ENCODE results near the gene NEMP1.

The NEMP1 gene

GRCh38 chr12:57095440-57095839 lies 16.8 kb upstream of the NEMP1 start:
- Histone ChIP-seq H3K27me3 (ENCODE audit: insufficient read depth, low read length) (no peaks in the 10 kb centered on the region), H3K27ac (ENCODE audit: low read depth, low read length) (no peak overlapping the region), H3K36me3 (ENCODE audit: insufficient read depth, low read length) (peaks cover 68% of the 10 kb centered on the region), H3K9ac (ENCODE audit: low read depth, low read length) (0 out of 2 replicates have a peak overlapping the region, but pooled peaks have one; percentile 30), H3K4me3 (ENCODE audit: low read length) (no peak overlapping the region), H3K4me1 (ENCODE audit: insufficient read depth, low read length) (peaks cover 14% of the 10 kb centered on the region), H3K9me3 (ENCODE audit: insufficient read depth, low read depth, low read length) (no peaks in the 10 kb centered on the region)
- 91% methylated on average over 3 of the region's 3 CpGs for WGBS

- peak overlapping the region; percentile 60 for H3K9ac ChIP-seq (ENCODE audit: low read depth, low read length)
- no peaks in the 10 kb centered on the region for H3K27me3 ChIP-seq (ENCODE audit: insufficient read depth, low read length)
- no peak overlapping the region for H3K4me3 ChIP-seq (ENCODE audit: low read length)
- H3K4me1 ChIP-seq (ENCODE audit: insufficient read depth, low read length) = peaks cover 14% of the 10 kb centered on the region
- peaks cover 60% of the 10 kb centered on the region for H3K36me3 ChIP-seq (ENCODE audit: insufficient read depth, low read length)
- peak overlapping the region; percentile 77 for H3K27ac ChIP-seq (ENCODE audit: low read depth, low read length)
- H3K9me3 ChIP-seq (ENCODE audit: insufficient read depth, low read depth, low read length) = no peaks in the 10 kb centered on the region
- 71% methylated on average over 15 of the region's 15 CpGs for WGBS
Observed at GRCh38 chr12:57094208-57095160, 15.9 kb upstream of the NEMP1 start.

- no peaks in the 10 kb centered on the region for H3K9me3 ChIP-seq (ENCODE audit: insufficient read depth, low read depth, low read length)
- peak overlapping the region; percentile 77 for H3K27ac ChIP-seq (ENCODE audit: low read depth, low read length)
- 52% methylated on average over 24 of the region's 24 CpGs for WGBS
- no peaks in the 10 kb centered on the region for H3K27me3 ChIP-seq (ENCODE audit: insufficient read depth, low read length)
- peaks cover 57% of the 10 kb centered on the region for H3K36me3 ChIP-seq (ENCODE audit: insufficient read depth, low read length)
- H3K4me1 ChIP-seq (ENCODE audit: insufficient read depth, low read length) = peaks cover 14% of the 10 kb centered on the region
- H3K4me3 ChIP-seq (ENCODE audit: low read length) = 0 out of 2 replicates have a peak overlapping the region, but pooled peaks have one; percentile 0
- H3K9ac ChIP-seq (ENCODE audit: low read depth, low read length) = peak overlapping the region; percentile 0; the same call in 1 of the 2 replicates
Observed at GRCh38 chr12:57093415-57094207, 15.0 kb upstream of the NEMP1 start.

GRCh38 chr12:57092876-57093414 lies 14.4 kb upstream of the NEMP1 start:
- Histone ChIP-seq H3K4me1 (ENCODE audit: insufficient read depth, low read length) (peaks cover 14% of the 10 kb centered on the region), H3K27ac (ENCODE audit: low read depth, low read length) (no peak overlapping the region; the same call in 1 of the 2 replicates), H3K9ac (ENCODE audit: low read depth, low read length) (no peak overlapping the region), H3K4me3 (ENCODE audit: low read length) (no peak overlapping the region), H3K36me3 (ENCODE audit: insufficient read depth, low read length) (peaks cover 54% of the 10 kb centered on the region), H3K27me3 (ENCODE audit: insufficient read depth, low read length) (no peaks in the 10 kb centered on the region), H3K9me3 (ENCODE audit: insufficient read depth, low read depth, low read length) (no peaks in the 10 kb centered on the region)
- 92% methylated on average over 4 of the region's 4 CpGs for WGBS

GRCh38 chr12:57092529-57092862 lies 13.9 kb upstream of the NEMP1 start:
- Histone ChIP-seq H3K36me3 (ENCODE audit: insufficient read depth, low read length) (peaks cover 53% of the 10 kb centered on the region), H3K9ac (ENCODE audit: low read depth, low read length) (no peak overlapping the region), H3K4me1 (ENCODE audit: insufficient read depth, low read length) (peaks cover 14% of the 10 kb centered on the region), H3K4me3 (ENCODE audit: low read length) (no peak overlapping the region), H3K9me3 (ENCODE audit: insufficient read depth, low read depth, low read length) (no peaks in the 10 kb centered on the region), H3K27ac (ENCODE audit: low read depth, low read length) (no peak overlapping the region), H3K27me3 (ENCODE audit: insufficient read depth, low read length) (no peaks in the 10 kb centered on the region)
- 91% methylated on average over 5 of the region's 5 CpGs for WGBS

- Histone ChIP-seq H3K27ac (ENCODE audit: low read depth, low read length) (no peak overlapping the region), H3K36me3 (ENCODE audit: insufficient read depth, low read length) (peaks cover 51% of the 10 kb centered on the region), H3K4me3 (ENCODE audit: low read length) (no peak overlapping the region), H3K9ac (ENCODE audit: low read depth, low read length) (no peak overlapping the region), H3K9me3 (ENCODE audit: insufficient read depth, low read depth, low read length) (no peaks in the 10 kb centered on the region), H3K4me1 (ENCODE audit: insufficient read depth, low read length) (peaks cover 14% of the 10 kb centered on the region), H3K27me3 (ENCODE audit: insufficient read depth, low read length) (no peaks in the 10 kb centered on the region)
- WGBS = 91% methylated on average over 25 of the region's 25 CpGs
Observed at GRCh38 chr12:57091638-57092528, 13.3 kb upstream of the NEMP1 start.

GRCh38 chr12:57090924-57091637 lies 12.5 kb upstream of the NEMP1 start:
- WGBS = 92% methylated on average over 22 of the region's 22 CpGs
- no peaks in the 10 kb centered on the region for H3K27me3 ChIP-seq (ENCODE audit: insufficient read depth, low read length)
- H3K4me1 ChIP-seq (ENCODE audit: insufficient read depth, low read length) = peaks cover 18% of the 10 kb centered on the region
- H3K9me3 ChIP-seq (ENCODE audit: insufficient read depth, low read depth, low read length) = no peaks in the 10 kb centered on the region
- H3K9ac ChIP-seq (ENCODE audit: low read depth, low read length) = no peak overlapping the region
- H3K27ac ChIP-seq (ENCODE audit: low read depth, low read length) = no peak overlapping the region
- H3K36me3 ChIP-seq (ENCODE audit: insufficient read depth, low read length) = peaks cover 45% of the 10 kb centered on the region
- peak overlapping the region; percentile 34; the same call in 1 of the 2 replicates for H3K4me3 ChIP-seq (ENCODE audit: low read length)

- H3K4me1 ChIP-seq (ENCODE audit: insufficient read depth, low read length) = peaks cover 24% of the 10 kb centered on the region
- H3K9ac ChIP-seq (ENCODE audit: low read depth, low read length) = no peak overlapping the region
- H3K4me3 ChIP-seq (ENCODE audit: low read length) = peak overlapping the region; percentile 34; the same call in 1 of the 2 replicates
- no peak overlapping the region for H3K27ac ChIP-seq (ENCODE audit: low read depth, low read length)
- H3K36me3 ChIP-seq (ENCODE audit: insufficient read depth, low read length) = peaks cover 40% of the 10 kb centered on the region
- no peaks in the 10 kb centered on the region for H3K27me3 ChIP-seq (ENCODE audit: insufficient read depth, low read length)
- WGBS = 80% methylated on average over 6 of the region's 6 CpGs
- H3K9me3 ChIP-seq (ENCODE audit: insufficient read depth, low read depth, low read length) = no peaks in the 10 kb centered on the region
Observed at GRCh38 chr12:57090490-57090889, 11.9 kb upstream of the NEMP1 start.

- H3K4me1 ChIP-seq (ENCODE audit: insufficient read depth, low read length) = peaks cover 19% of the 10 kb centered on the region
- 2% methylated on average over 41 of the region's 45 CpGs for WGBS
Observed at GRCh38 chr12:57089271-57090245, 11.0 kb upstream of the NEMP1 start.

More at GRCh38 chr12:57089271-57090245, 11.0 kb upstream of the NEMP1 start:
- H3K4me3 ChIP-seq (ENCODE audit: low read length) = peak overlapping the region; percentile 90
- H3K9me3 ChIP-seq (ENCODE audit: insufficient read depth, low read depth, low read length) = no peaks in the 10 kb centered on the region
- H3K27ac ChIP-seq (ENCODE audit: low read depth, low read length) = peak overlapping the region; percentile 77
- H3K27me3 ChIP-seq (ENCODE audit: insufficient read depth, low read length) = no peaks in the 10 kb centered on the region
- peak overlapping the region; percentile 75 for H3K9ac ChIP-seq (ENCODE audit: low read depth, low read length)
- H3K36me3 ChIP-seq (ENCODE audit: insufficient read depth, low read length) = peaks cover 30% of the 10 kb centered on the region

All from HUES64 (cell line).